IMR-90 (cell line): ENCODE measurements around the gene POLR3K. TPM values are rescaled to one million over a fixed set of nuclear protein-coding genes. Genes with fewer than 3 reads are reported as not detected.

Source experiments
- ATAC-seq: fragments of 200-7000 bp; cut with Tn5 transposase; 2 replicates; pipeline ENCODE4 v1.9.1; 2020; ENCODE audit warnings: low read depth, mild to moderate bottlenecking, moderate library complexity
- BruUV-seq: library from RNA; stranded (reverse); fragments of 400-500 nt; replicated peaks from 2 replicates; lab custom pipeline; 2021; lab: Mats Ljungman, UMichigan
- CTCF ChIA-PET: fragments of 300-600 bp; formaldehyde crosslinking; extraction: SDS; loops from one replicate; lab custom pipeline; 2021; ENCODE audit warnings: antibody characterized with exemption; lab: Yijun Ruan, JAX
- POLR2A ChIA-PET: fragments of 300-600 bp; sonication (Branson Sonifier 250); formaldehyde crosslinking; loops from one replicate; lab custom pipeline; 2022; ENCODE audit warnings: antibody characterized with exemption; ENCODE audit not compliant: unreplicated experiment; lab: Charles Lee
- DNase-seq: peaks from one replicate; pipeline ENCODE4 v3.0.0; 2013
- H2AFZ ChIP-seq: replicated peaks from 2 replicates; pipeline ENCODE3; 2013; ENCODE audit warnings: low read length, mild to moderate bottlenecking; ENCODE audit not compliant: poor library complexity
- H2AK5ac ChIP-seq: 2 replicates; pipeline ENCODE4 v1.6.1; 2013; ENCODE audit warnings: low read depth, low read length, inconsistent platforms
- H2AK9ac ChIP-seq: replicated peaks from 2 replicates; pipeline ENCODE3; 2013; ENCODE audit warnings: mild to moderate bottlenecking, low read depth, low read length, moderate library complexity; ENCODE audit not compliant: poor library complexity
- H2BK120ac ChIP-seq: 2 replicates; pipeline ENCODE4 v1.6.1; 2013; ENCODE audit warnings: low read depth, low read length, inconsistent platforms
- H2BK15ac ChIP-seq: 3 replicates; pipeline ENCODE4 v1.6.1; 2013; ENCODE audit warnings: low read depth, low read length, inconsistent platforms
- H2BK20ac ChIP-seq: 2 replicates; pipeline ENCODE4 v1.6.1; 2013; ENCODE audit warnings: low read depth, mild to moderate bottlenecking, inconsistent platforms, low read length, moderate library complexity
- H2BK5ac ChIP-seq: 2 replicates; pipeline ENCODE4 v1.6.1; 2013; ENCODE audit warnings: mild to moderate bottlenecking, low read depth, low read length, inconsistent platforms; ENCODE audit not compliant: poor library complexity, severe bottlenecking
- H3K14ac ChIP-seq: replicated peaks from 2 replicates; pipeline ENCODE4 v1.6.1; 2013; ENCODE audit warnings: low read depth, low read length, inconsistent platforms
- H3K18ac ChIP-seq: 2 replicates; pipeline ENCODE4 v1.6.1; 2013; ENCODE audit warnings: low read depth, low read length, control low read depth
- H3K23ac ChIP-seq: 2 replicates; pipeline ENCODE4 v1.6.1; 2013; ENCODE audit warnings: low read depth, low read length, inconsistent platforms
- H3K27ac ChIP-seq: 2 replicates; pipeline ENCODE4 v1.5.1; 2013; ENCODE audit warnings: mild to moderate bottlenecking, control low read depth, low read length; ENCODE audit not compliant: insufficient read depth
- H3K27me3 ChIP-seq: 2 replicates; pipeline ENCODE4 v1.6.1; 2013; ENCODE audit warnings: low read length; ENCODE audit not compliant: control insufficient read depth, insufficient read depth
- H3K36me3 ChIP-seq: 2 replicates; pipeline ENCODE4 v1.6.1; 2013; ENCODE audit warnings: low read length, mixed read lengths; ENCODE audit not compliant: control insufficient read depth, insufficient read depth
- H3K4ac ChIP-seq: 2 replicates; pipeline ENCODE4 v1.6.1; 2013; ENCODE audit warnings: low read depth, low read length, inconsistent platforms
- H3K4me1 ChIP-seq: 2 replicates; pipeline ENCODE4 v1.6.1; 2013; ENCODE audit warnings: low read length, mixed read lengths; ENCODE audit not compliant: control insufficient read depth, insufficient read depth
- H3K4me2 ChIP-seq: 2 replicates; pipeline ENCODE4 v1.6.1; 2013; ENCODE audit warnings: low read depth, mild to moderate bottlenecking, control low read depth, low read length, moderate library complexity
- H3K4me3 ChIP-seq: 2 replicates; pipeline ENCODE4 v1.5.1; 2013; ENCODE audit warnings: low read depth, mild to moderate bottlenecking, control low read depth, low read length, moderate library complexity; ENCODE audit not compliant: insufficient read depth
- H3K56ac ChIP-seq: 2 replicates; pipeline ENCODE4 v1.6.1; 2013; ENCODE audit warnings: low read length, inconsistent platforms; ENCODE audit not compliant: insufficient read depth; ENCODE audit errors: extremely low read depth
- H3K79me1 ChIP-seq, 2 experiments: 2 replicates each; pipeline ENCODE4 v1.6.1; 2013; ENCODE audit warnings: low read length in 2 of 2, inconsistent platforms in 1 of 2, low read depth in 1 of 2
- H3K9ac ChIP-seq: 2 replicates; pipeline ENCODE4 v1.6.1; 2013; ENCODE audit warnings: low read depth, low read length, control low read depth
- H3K9me1 ChIP-seq: 2 replicates; pipeline ENCODE4 v1.6.1; 2013; ENCODE audit warnings: low read length, inconsistent platforms; ENCODE audit not compliant: insufficient read depth
- H3K9me3 ChIP-seq: 2 replicates; pipeline ENCODE4 v1.6.1; 2013; ENCODE audit warnings: low read length; ENCODE audit not compliant: control insufficient read depth, insufficient read depth
- H4K20me1 ChIP-seq: 2 replicates; pipeline ENCODE4 v1.6.1; 2013; ENCODE audit warnings: low read length, inconsistent platforms; ENCODE audit not compliant: insufficient read depth
- H4K5ac ChIP-seq: 2 replicates; pipeline ENCODE4 v1.6.1; 2013; ENCODE audit warnings: mild to moderate bottlenecking, low read depth, low read length, control low read depth
- H4K8ac ChIP-seq, 2 experiments: 2 replicates each; pipeline ENCODE4 v1.6.1; 2013; ENCODE audit warnings: low read depth in 2 of 2, low read length in 2 of 2, control low read depth in 1 of 2, inconsistent platforms in 1 of 2
- H4K91ac ChIP-seq: 2 replicates; pipeline ENCODE4 v1.6.1; 2013; ENCODE audit warnings: low read depth, low read length, inconsistent platforms; ENCODE audit not compliant: insufficient read depth
- CEBPB ChIP-seq: IDR thresholded peaks from 2 replicates; pipeline ENCODE4 v1.6.1; 2012; ENCODE audit warnings: low read depth, low read length, improper control_type of control experiment
- CHD1 ChIP-seq: IDR thresholded peaks from 2 replicates; pipeline ENCODE4 v1.6.1; 2012; ENCODE audit warnings: low read depth, low read length, improper control_type of control experiment
- RFX5 ChIP-seq: IDR thresholded peaks from 2 replicates; pipeline ENCODE4 v1.8.0; 2012; ENCODE audit warnings: low read depth, mild to moderate bottlenecking, low read length, moderate library complexity
- WGBS, 2 experiments: methylation state at CpG; one replicate each; pipeline versions ENCODE4 v1.1.5 to v1.1.7; 2013; ENCODE audit warnings: missing lambda C conversion rate in 2 of 2; ENCODE audit not compliant: insufficient read length in 1 of 2; ENCODE audit errors: extremely low coverage in 2 of 2; 5-methylcytosine and 5-hydroxymethylcytosine counted together
- dilution Hi-C: fragments of 300-500 bp; cut with HindIII; formaldehyde crosslinking; loops from one replicate; pipeline ENCODE4 v1.14.3; 2018; ENCODE audit warnings: low sequenced_read_pairs; ENCODE audit not compliant: unreplicated experiment
- in situ Hi-C: fragments of 300-500 bp; cut with MboI; formaldehyde crosslinking; loops from 3 replicates; pipeline ENCODE4 v1.14.3; 2019; ENCODE audit warnings: low sequenced_read_pairs, inconsistent platforms, mixed read lengths
- intact Hi-C: fragments of 100-400 bp; cut with micrococcal nuclease; formaldehyde crosslinking; loops from 2 replicates; pipeline ENCODE4 v1.10.0; 2022
- polyA plus RNA-seq, 3 experiments: library from polyadenylated mRNA; depleted of rRNA; stranded (reverse); fragments of >200 nt; gene quantifications; 2 replicates each; pipeline ENCODE4 v1.2.3, GENCODE V29; 2012; ENCODE audit warnings: low replicate concordance in 1 of 3
- total RNA-seq: library from RNA; depleted of rRNA; stranded (reverse); fragments of >200 nt; gene quantifications from 2 replicates; pipeline ENCODE4 v1.2.3, GENCODE V29; 2012

The POLR3K gene
- total and polyA plus RNA-seq, 2 of the 4 experiments (the other 2 are of a cell fraction), result 9.0 to 39.5 TPM

GRCh38 chr16:35011-35677 is 18.3 kb downstream of the POLR3K start:
- H3K9ac ChIP-seq, result no peak overlapping the region
- no peak overlapping the region for H2AK5ac ChIP-seq
- H2AFZ ChIP-seq, result no peak overlapping the region
- peaks cover 4% of the 10 kb centered on the region for H3K9me1 ChIP-seq
- no peak overlapping the region for H2BK5ac ChIP-seq
- peaks cover 1% of the 10 kb centered on the region; the same call in 1 of the 2 replicates for H3K4me1 ChIP-seq
- no peak overlapping the region for H4K91ac ChIP-seq
- H3K4ac ChIP-seq, result no peak overlapping the region
- H3K14ac ChIP-seq, result no peak overlapping the region
- dilution Hi-C loops, result no loop called here
- H3K18ac ChIP-seq, result no peak overlapping the region
- intact Hi-C loops, result no loop called here
- no peak overlapping the region for H3K27ac ChIP-seq
- H4K5ac ChIP-seq, result no peak overlapping the region
- H3K23ac ChIP-seq, result no peak overlapping the region
- WGBS, 2 experiments, result 75% methylated on average over 14 of the region's 17 CpGs; no CpG with 5 or more reads in 1 of the 2 experiments
- H3K27me3 ChIP-seq, result no peaks in the 10 kb centered on the region
- H4K20me1 ChIP-seq, result no peaks in the 10 kb centered on the region
- in situ Hi-C loops, result no loop called here
- no peak for DNase-seq
- H3K56ac ChIP-seq, result no peak overlapping the region
- no peak overlapping the region for H2BK120ac ChIP-seq
- no peaks in the 10 kb centered on the region for H3K9me3 ChIP-seq
- H3K4me2 ChIP-seq, result no peak overlapping the region
- H3K4me3 ChIP-seq, result no peak overlapping the region
- H2AK9ac ChIP-seq, result no peak overlapping the region
- H3K36me3 ChIP-seq, result no peaks in the 10 kb centered on the region
- H2BK20ac ChIP-seq, result no peak overlapping the region
- CTCF ChIA-PET, result no interaction called here
- TF ChIP-seq RFX5 (no peak), CHD1 (no peak), CEBPB (peak; percentile 30; the same call in 1 of the 2 replicates)
- POLR2A ChIA-PET, result no interaction called here
- no peaks in the 10 kb centered on the region for H3K79me1 ChIP-seq
- H2BK15ac ChIP-seq, result no peak overlapping the region
- H4K8ac ChIP-seq, result no peak overlapping the region
- peak; percentile 36 for ATAC-seq
- no TSS peak for BruUV-seq
